Embryonic facial prominence (tissue), 1 donor: ENCODE results near the gene APOL6.

ENCODE experiments used
- DNase-seq: peaks from one replicate; pipeline ENCODE4 v3.0.0-alpha.2; 2016; ENCODE audit errors: extremely low spot score

The APOL6 gene, protein sequence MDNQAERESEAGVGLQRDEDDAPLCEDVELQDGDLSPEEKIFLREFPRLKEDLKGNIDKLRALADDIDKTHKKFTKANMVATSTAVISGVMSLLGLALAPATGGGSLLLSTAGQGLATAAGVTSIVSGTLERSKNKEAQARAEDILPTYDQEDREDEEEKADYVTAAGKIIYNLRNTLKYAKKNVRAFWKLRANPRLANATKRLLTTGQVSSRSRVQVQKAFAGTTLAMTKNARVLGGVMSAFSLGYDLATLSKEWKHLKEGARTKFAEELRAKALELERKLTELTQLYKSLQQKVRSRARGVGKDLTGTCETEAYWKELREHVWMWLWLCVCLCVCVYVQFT

DNA sequence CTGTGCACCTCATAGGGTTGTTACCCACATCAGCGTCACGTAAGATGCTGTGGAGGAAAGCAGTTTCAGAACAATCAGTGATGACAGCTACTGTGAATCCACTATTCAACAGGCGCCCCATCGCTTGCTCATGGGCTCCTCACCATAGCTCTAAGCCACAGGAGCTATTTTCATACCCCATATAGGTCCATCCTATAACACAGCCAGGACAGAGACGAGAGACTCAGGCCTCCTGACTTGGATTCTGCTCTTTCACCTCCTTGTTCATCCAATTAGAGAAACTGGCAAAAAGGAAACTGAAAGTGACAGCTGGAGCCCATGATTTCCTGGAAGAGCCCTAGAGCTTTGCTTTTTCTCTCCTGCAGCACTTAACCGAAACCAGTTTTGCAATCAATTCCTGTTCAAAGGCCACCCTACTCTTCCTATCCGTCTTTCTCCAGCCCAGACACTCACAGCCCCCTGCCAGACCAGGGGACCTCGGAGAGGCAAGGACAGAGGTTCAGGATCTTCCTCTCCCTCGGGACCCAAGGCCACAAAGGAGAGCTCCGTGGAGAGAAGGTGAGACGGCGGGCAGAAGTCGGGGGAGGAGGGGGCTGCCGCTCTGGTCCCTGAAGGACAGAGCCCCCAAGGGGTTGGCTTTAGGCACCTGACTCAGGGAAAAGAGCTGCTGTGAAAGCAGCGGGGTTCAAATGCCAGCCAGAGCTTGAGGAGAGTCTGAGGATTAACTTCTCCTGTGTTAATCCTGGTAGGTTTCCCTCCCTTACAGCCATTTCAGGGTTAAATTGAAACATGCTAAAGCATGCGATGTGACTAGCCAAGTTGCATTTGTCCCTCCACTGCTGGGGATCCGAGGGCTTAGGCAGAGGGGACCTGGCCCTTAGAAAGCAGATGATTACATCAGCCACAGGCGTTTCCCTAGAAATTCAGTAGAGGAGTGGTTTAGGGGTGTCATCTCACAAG lies at the start of gene APOL6:
Gene APOL6 (plus strand): TSS at position 381 of the 960 bp plus-strand sequence. CDS start 7,980 bp downstream, outside the sequence.
- no peak for DNase-seq

DNA sequence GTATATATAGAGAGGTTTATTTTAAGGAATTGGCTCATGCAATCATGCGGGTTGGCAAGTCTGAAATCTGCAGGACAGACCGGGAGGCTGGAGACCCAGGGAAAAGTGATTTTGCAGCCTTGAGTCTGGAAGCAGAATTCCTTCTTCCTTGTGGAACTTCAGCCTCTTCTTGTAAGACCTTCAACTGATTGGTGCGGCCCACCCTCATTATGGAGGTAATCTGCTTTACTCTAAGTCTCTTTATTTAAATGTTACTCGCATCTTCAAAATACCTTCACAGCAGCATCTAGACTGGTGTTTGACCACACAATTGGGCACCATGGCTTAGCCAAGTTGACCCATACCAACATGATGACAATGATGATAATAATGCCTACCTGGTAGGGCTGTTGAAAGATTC lies 48.9 kb upstream of the APOL6 start:
- DNase-seq = no peak

DNA sequence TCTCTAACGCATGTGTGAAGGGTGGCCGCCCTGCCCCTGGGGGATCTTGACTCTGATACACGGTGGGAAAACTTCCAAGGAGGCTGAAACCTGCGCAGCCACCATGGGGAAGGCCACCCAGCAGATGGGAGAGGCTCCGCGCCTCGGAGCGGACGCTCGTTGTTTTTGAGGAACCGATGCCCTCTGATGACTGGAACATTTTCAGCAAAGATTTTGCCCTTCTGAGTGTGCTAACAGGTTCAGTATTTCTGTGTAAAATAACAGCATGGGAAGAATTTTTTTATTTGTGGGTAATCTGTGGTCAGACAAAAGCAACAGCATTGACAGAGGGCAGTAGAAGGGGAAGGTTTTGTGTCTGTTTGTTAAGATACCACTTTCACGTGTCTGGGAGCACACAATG lies 47.8 kb upstream of the APOL6 start:
- no peak for DNase-seq

DNA sequence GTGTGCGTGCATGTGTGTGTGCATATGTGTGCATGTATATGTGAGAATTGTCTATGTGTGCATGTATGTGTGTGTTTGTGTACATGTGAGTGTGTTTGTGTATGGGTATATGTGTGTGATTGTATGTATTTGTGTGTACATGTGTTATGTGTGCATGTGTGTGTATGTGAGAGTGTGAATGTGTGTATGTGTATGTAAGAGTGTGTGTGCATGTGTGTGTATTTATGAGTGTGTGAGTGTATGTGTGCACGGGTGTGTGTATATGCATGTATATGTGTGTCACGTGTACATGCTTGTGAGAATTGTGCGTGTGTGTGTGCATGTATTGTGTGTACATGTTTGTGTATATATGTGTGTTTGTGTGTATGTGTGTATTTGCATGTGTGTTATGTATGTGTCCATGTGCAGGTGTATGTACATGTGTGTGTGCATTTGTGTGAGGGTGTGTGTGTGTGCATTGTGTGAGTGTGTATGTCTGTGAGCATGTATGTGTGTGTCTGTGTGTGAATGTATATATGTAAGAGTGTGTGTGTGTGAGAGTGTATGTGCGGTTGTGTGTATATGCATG lies 47.1 kb upstream of the APOL6 start:
- DNase-seq = no peak

DNA sequence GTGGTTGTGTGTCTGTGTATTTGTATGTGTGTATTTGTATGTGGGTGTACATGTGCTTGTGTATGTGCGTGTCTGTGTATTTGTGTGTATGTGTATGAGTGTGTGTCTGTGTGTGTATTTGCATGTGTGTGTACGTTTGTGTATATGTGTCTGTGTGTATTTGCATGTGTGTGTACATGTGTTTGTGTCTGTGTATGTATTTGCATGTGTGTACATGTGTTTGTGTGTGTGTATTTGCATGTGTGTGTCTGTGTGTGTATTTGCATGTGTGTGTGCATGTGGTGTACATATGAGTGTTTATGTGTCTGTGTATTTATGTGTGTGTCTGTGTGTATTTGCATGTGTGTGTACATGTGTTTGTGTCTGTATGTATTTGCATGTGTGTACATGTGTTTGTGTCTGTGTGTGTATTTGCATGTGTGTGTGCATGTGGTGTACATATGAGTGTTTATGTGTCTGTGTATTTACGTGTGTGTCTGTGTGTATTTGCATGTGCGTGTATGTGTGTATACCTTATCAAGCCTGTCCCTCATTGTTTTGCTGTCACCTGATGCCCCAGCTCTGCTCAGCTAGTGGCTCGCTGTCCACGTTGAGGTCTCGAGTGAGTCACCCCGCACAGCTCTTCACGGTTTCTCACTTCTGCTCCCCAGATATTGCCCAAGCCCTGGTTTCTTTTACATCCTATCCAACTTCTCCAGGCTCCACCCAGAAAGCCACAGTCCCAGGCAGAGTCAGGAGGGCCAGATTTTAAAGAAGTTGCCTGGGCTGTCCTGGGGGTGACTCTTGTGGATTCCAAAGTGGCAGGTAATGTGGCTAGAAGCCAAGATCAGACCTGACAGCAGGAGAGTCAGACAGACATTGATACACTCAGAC lies 46.3 kb upstream of the APOL6 start:
- no peak for DNase-seq

DNA sequence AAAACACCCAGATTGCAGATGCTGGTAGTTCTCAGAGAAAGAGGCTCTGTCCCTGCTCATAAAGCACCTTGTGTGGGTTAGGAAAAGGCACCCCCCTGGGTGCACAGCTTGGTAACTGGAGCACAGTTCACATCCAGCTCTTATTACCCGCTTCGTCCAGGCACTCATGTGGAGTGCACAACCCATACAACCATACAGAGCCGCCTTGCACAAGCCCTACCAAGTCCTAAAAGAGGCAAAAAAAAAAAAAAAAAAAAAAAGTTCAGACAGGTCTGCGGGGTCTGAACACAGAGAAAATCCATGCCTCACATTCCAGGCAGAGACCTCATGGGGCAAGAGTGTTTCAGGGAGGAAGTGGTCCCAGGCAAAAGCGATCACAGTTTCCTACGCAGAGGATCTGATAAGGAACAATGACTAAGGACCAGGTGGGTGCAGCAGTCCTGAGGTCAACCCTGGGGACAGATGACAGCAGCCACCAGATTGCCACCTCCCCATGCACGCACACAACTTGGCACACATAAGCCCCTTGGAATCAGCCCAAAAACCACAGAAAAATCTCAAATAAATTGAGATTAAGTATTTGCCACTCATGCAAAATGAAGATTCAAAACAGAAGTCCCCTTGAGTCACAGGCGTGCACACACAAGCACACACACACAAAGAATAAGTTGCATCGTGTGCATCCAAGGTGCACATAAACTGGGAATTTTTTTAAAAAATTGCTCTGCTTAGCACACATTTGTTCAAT lies 43.5 kb upstream of the APOL6 start:
- no peak for DNase-seq

DNA sequence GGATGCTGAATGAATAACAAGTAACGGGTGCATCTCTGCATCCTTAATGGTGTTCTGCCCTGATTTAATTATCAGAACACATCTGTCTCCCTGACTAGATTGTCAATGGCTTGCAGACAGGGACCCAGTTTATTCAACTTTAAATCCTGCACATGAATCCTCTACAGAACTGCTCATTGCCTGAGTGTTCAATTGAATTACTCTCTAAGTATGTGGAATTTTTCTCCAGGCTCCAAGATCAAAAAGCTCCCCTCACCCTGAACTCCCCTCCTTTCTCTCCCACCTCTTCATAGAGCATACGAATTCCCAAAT lies 42.9 kb upstream of the APOL6 start:
- no peak for DNase-seq

DNA sequence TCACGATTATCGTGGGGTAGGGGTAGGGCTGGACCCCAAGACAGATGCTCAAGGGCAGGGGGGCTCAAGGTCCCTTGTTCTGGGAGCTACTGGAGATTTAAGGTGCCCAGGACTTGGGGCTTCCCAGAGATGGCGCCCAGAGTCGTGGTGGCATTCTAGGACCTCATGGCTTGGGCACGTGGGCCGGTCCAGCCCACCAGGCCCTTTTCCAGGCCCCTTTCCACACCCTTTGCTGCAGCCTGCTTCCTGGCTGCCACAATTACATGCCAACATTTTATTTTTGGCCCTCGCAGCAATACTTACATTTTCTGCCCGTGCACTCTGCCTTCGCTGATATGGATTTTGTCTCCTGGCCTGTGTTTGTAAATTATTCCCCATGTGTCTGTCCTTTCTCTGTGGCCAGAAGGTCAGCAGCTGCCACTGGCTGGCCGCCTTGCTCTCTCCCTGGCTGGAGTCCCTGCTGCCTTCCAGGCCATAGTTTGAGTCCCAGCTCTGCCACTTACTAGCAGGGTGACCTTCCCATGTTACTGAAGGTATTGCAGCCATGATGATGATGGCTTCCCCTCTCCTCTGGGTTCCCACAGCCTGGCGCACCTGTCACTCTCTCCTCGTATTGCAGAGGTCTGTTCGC lies 42.3 kb upstream of the APOL6 start:
- DNase-seq = no peak

DNA sequence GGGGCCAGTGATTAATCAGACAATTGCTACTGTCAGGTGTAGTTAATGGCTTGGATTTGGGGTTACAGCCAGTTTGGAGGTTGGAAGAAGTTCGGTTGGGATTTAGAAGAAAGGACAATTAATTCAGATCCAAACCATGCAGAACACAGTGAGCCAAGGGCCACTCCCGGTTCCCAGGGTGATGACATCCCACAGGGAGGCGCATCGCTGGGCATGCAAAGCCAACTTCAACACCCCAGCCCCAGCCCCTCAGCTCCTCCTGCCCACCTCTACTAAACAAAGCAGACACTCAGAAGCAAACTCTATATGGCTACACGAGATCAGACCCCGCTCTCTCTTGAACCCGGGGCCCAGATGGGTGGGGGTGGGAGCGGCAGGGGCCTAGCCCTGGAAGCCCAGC lies 41.3 kb upstream of the APOL6 start:
- no peak for DNase-seq

DNA sequence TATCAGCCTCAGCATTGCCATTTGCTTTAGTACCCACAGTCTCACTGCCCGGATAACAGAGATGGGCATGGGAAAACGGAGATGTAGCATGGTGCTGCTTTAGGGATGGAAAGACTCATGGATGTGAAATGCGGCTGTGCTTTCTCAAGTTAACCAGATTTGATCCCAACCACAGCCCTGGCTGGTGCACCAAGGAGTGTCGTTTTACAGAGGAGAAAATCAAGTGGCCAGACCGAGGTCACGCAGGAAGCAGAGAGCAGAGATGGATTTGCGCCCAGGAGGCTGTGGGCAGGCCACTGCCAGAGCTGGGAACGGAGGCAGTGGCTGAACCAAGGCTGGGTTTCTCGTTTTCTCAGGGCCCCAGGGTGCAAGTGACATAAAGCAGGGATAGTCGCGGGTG lies 40.2 kb upstream of the APOL6 start:
- no peak for DNase-seq

DNA sequence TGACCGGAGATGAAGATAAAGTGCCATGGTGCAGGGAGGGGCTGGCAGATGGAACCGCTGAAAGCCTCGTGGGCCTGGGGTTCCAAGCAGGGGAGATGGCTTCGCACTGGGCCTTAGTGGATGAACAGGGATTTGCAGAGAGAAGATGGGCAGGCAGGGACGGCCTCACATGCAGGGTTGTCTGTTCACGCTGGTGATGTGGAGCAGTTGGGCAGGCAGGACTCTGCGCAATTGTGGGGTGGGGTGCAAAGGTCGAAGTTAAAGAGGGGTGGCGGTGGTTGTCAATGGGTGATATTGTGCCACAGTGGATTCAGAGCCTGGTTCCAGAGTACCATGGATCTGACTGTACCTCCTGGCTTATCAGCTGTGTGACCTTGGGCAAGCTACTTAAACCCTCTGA lies 39.0 kb upstream of the APOL6 start:
- no peak for DNase-seq

DNA sequence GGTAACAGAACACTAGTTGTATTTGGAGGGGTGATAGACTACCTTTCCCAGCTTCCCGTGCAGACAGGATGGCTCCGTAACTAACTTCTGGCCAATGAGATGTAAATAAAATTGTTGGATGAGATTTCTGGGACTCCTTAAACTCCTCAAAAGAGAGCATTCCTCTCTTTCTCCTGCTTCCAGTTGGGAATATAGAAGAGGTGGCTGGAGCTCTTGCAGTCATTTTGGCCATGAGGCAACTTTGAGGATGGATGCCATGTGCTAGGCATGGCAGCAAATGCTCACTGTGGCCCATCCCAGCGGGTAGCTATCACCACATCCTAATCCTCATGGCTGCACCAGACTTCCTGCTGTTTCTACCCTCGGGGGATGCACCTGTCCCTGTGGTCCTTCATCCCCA lies 38.5 kb upstream of the APOL6 start:
- no peak for DNase-seq

DNA sequence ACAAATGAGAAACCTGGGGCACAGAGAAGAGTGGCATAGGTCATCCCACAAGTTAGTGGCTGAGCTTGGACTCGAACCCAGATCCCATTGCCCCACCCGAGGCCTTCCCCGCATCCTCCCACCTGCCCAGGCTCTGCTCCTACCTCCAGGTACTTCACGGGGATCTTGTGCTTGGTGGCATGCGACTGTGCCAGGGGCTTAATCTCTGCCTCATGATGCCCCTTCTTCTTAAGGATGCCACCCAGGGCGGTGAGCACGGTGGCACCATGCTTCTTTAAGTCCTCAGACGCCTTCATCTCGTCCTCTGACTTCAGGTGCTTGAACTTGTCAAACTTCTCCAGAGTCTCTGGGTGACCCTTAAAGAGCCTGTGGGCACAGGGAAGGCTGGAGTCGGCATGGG lies 37.5 kb upstream of the APOL6 start:
- DNase-seq = no peak

DNA sequence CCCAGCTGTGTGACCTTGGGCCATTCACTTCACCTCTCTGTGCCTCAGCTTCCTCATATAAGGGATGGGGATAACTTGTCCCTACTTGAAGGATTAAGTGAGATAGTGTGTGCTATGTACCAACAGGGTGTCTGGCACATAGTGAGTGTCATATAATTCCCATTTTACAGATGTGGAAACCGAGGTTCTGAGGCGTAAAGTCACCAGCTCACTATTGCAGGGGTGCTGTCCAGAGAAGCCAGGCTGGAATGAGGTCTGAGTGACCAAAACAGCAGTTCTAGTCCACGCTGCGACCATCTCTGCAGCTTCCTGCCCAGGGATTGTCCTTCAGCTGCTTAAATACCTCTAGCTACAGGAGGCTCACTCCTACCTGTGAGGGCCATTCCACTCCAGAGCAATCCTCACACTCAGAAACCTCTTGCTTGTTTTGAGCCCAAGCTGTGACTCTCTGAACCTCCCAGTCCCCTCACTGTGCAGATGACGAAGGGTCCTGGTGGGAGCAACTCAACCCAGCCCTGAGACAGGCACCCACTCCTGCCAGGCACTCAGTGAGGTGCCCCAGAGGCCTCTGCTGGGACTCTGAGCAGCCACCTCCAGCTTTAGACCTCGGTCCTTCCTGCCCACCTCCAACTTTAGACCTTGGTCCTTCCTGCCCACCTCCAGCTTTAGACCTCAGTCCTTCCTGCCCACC lies 36.9 kb upstream of the APOL6 start:
- DNase-seq = no peak

DNA sequence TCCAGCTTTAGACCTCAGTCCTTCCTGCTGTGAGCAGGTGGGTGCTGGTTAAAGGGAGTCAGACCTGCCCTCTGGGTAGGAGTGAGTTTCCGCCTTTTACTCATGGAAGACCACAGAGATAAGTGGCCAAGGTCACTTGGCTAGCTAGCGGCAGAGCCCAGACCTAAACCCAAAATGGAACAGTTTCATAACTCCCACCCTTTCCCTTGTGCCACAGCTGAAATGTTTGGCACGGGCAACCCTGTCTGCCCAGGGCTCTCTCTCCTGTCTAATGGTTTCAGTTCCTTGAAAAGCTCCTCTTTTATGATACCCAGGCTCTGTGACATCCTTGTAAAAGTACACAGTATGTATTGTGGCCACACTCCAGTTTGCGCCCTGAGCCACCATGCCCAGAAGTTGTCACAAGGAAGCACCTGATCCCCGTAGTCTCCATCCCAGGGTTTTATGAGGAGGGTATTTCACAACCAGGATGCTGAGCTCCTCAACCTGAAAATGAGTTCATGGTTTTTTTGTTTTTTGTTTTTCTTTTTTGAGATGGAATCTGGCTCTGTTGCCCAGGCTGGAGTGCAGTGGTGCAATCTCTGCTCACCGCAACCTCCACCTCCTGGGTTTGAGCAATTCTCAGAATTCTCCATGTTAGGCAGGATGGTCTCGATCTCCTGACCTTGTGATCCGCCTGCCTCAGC lies 36.2 kb upstream of the APOL6 start:
- DNase-seq = no peak

DNA sequence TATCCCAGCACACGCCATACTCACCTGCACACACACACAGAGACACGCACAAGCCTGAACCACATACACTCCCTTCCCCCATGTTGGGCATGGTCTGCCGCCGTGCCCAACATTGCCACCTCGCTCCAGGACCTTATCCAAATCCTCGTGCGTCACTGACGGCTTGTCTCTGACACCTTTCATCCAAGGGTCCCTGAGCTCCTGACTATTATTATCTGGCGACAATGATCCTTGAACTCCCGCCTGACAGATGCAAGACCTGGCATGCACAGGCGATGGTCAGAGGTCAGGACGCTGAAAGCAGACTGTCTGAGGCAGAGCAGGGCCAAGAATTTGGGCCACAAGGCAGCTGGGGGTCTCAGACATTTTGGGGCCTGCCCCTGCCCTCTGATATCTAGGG lies 35.3 kb upstream of the APOL6 start:
- DNase-seq = no peak

DNA sequence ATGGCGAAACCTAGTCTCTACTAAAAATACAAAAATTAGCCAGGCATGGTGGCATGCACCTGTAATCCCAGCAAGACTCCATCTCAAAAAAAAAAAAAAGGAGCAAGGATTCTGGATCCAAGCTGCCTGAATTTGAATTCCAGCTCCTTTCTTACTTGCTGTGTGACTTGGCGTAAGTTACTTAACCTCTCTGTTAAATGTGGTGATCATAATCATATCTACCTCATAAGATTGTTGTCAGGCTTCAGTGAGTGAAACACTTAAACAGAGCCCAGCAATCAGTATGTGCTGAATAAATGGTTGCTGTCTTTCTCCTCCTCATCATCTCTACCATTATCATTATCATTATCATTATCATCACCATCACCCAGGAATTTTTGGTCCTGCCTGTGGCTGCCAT lies 33.8 kb upstream of the APOL6 start:
- no peak for DNase-seq

DNA sequence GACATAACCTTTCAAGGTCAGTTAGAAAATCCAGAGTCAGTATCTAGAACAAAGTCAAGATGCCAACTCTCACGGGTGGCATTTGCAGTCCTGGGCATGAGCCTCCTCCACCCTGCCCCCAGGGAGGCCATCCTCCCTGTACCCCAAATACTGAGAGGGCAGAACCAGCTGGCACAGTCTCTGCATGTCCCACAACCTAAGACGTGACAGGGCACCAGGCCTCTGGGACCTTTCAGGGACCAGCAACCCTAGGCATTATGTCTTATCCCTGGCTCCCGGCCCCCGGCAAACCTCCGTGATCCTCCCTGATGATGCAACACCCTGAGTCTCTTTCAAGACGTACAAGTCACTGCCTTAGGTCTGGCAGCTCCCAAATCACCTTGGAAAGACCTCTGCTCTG lies 33.1 kb upstream of the APOL6 start:
- no peak for DNase-seq

DNA sequence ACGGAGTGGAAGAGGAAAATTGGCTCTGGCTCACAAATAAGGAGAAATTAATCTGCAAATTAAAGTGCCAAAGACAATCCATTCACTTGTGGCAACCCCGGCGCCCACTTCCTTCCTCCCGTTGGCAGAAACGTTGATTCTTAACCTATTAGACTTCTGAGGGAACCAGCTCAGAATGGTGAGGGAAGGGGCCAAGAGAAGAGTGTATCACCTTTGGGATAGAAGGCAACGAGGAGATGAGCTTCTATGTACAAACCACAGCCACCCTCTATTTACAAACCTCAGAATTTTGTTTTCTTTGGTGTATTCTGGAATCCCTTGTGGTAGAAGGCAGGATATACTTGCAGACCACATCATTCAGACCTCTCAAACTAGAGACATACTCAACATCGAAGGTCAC lies 32.2 kb upstream of the APOL6 start:
- DNase-seq = no peak
